Measurements from ENCODE around the gene THAP12.

DNA sequence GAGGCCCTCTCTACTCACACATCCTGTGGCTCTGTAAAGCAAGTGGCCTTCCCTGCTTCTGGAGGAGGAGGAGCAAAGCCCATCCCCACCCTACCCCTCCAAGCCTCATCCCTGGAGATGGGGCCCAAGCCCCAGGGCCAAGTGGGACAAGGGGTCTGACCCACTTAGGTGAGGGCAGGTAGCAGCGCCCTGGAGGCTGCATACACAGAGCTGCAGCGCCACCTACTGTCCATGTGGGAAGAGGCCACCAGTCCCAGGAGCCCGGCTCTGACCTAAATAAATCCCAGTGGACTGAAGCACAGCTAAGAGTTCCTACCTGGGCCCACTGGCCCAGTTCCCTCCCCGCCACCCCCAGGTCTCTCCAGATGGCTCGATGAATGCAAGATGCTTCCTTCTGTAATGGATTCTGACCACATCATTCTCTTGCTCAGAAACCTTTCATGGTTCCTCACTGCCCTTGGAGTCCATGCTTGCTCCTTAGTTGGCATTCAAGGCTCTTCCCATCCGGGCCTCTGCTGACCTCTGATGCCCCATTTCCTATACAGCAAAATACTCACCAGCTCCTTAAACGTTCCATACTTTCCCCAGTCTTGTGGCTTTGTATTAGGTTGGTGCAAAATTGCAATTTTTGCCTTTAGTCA, 62.1 kb downstream of the THAP12 start:
- TF ChIP-seq, protein P1, sequence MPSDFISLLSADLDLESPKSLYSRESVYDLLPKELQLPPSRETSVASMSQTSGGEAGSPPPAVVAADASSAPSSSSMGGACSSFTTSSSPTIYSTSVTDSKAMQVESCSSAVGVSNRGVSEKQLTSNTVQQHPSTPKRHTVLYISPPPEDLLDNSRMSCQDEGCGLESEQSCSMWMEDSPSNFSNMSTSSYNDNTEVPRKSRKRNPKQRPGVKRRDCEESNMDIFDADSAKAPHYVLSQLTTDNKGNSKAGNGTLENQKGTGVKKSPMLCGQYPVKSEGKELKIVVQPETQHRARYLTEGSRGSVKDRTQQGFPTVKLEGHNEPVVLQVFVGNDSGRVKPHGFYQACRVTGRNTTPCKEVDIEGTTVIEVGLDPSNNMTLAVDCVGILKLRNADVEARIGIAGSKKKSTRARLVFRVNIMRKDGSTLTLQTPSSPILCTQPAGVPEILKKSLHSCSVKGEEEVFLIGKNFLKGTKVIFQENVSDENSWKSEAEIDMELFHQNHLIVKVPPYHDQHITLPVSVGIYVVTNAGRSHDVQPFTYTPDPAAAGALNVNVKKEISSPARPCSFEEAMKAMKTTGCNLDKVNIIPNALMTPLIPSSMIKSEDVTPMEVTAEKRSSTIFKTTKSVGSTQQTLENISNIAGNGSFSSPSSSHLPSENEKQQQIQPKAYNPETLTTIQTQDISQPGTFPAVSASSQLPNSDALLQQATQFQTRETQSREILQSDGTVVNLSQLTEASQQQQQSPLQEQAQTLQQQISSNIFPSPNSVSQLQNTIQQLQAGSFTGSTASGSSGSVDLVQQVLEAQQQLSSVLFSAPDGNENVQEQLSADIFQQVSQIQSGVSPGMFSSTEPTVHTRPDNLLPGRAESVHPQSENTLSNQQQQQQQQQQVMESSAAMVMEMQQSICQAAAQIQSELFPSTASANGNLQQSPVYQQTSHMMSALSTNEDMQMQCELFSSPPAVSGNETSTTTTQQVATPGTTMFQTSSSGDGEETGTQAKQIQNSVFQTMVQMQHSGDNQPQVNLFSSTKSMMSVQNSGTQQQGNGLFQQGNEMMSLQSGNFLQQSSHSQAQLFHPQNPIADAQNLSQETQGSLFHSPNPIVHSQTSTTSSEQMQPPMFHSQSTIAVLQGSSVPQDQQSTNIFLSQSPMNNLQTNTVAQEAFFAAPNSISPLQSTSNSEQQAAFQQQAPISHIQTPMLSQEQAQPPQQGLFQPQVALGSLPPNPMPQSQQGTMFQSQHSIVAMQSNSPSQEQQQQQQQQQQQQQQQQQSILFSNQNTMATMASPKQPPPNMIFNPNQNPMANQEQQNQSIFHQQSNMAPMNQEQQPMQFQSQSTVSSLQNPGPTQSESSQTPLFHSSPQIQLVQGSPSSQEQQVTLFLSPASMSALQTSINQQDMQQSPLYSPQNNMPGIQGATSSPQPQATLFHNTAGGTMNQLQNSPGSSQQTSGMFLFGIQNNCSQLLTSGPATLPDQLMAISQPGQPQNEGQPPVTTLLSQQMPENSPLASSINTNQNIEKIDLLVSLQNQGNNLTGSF (CRISPR knock-in tag; IDR thresholded peaks at IDR 0.05) = no peak
- TF ChIP-seq, protein P2, sequence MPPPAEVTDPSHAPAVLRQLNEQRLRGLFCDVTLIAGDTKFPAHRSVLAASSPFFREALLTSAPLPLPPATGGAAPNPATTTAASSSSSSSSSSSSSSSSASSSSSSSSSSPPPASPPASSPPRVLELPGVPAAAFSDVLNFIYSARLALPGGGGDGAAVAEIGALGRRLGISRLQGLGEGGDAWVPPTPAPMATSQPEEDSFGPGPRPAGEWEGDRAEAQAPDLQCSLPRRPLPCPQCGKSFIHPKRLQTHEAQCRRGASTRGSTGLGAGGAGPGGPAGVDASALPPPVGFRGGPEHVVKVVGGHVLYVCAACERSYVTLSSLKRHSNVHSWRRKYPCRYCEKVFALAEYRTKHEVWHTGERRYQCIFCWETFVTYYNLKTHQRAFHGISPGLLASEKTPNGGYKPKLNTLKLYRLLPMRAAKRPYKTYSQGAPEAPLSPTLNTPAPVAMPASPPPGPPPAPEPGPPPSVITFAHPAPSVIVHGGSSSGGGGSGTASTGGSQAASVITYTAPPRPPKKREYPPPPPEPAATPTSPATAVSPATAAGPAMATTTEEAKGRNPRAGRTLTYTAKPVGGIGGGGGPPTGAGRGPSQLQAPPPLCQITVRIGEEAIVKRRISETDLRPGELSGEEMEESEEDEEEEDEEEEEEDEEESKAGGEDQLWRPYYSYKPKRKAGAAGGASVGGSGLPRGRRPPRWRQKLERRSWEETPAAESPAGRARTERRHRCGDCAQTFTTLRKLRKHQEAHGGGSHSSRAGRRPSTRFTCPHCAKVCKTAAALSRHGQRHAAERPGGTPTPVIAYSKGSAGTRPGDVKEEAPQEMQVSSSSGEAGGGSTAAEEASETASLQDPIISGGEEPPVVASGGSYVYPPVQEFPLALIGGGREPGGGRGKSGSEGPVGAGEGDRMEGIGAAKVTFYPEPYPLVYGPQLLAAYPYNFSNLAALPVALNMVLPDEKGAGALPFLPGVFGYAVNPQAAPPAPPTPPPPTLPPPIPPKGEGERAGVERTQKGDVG (CRISPR knock-in tag; IDR thresholded peaks at IDR 0.05; ENCODE audit: borderline replicate concordance) = no peak
- peak; percentile 97 for TF ChIP-seq CTCF (CRISPR knock-in tag; IDR thresholded peaks at IDR 0.05)
- TF ChIP-seq YEATS2 (CRISPR knock-in tag; IDR thresholded peaks at IDR 0.05; ENCODE audit: borderline replicate concordance) = no peak
- no peak for TF ChIP-seq KLF6 (CRISPR knock-in tag; IDR thresholded peaks at IDR 0.05)
- TF ChIP-seq POLR2A (IDR thresholded peaks at IDR 0.05; ENCODE audit: insufficient read depth in 1 of 2, low read depth in 2 of 2, low read length in 2 of 2) = no peak
- TF ChIP-seq ASH2L (IDR thresholded peaks at IDR 0.05; ENCODE audit: insufficient read length, low read depth, low read length) = no peak
- TF ChIP-seq PRMT3 (CRISPR knock-in tag; IDR thresholded peaks at IDR 0.05; ENCODE audit: borderline replicate concordance, low read depth) = no peak
- no peak for TF ChIP-seq ZNF274 (CRISPR knock-in tag; IDR thresholded peaks at IDR 0.05)
- no peak for TF ChIP-seq ZNF883 (CRISPR knock-in tag; IDR thresholded peaks at IDR 0.05; ENCODE audit: not compliant biosample characterization)
- TF ChIP-seq, protein P3, sequence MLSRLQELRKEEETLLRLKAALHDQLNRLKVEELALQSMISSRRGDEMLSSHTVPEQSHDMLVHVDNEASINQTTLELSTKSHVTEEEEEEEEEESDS (CRISPR knock-in tag; IDR thresholded peaks at IDR 0.05; ENCODE audit: borderline replicate concordance) = no peak
- TF ChIP-seq RCOR2 (CRISPR knock-in tag; IDR thresholded peaks at IDR 0.05) = no peak

Measured in HepG2 (cell line).